Measurements from ENCODE around the gene CYP24A1. TPM values are rescaled to one million over a fixed set of nuclear protein-coding genes. Genes with fewer than 3 reads are reported as not detected.
A peak's percentile ranks its signal among the peaks of the same experiment; 100 is the strongest.

CYP24A1 gene
- polyA plus RNA-seq, 3 donors: not detected

DNA sequence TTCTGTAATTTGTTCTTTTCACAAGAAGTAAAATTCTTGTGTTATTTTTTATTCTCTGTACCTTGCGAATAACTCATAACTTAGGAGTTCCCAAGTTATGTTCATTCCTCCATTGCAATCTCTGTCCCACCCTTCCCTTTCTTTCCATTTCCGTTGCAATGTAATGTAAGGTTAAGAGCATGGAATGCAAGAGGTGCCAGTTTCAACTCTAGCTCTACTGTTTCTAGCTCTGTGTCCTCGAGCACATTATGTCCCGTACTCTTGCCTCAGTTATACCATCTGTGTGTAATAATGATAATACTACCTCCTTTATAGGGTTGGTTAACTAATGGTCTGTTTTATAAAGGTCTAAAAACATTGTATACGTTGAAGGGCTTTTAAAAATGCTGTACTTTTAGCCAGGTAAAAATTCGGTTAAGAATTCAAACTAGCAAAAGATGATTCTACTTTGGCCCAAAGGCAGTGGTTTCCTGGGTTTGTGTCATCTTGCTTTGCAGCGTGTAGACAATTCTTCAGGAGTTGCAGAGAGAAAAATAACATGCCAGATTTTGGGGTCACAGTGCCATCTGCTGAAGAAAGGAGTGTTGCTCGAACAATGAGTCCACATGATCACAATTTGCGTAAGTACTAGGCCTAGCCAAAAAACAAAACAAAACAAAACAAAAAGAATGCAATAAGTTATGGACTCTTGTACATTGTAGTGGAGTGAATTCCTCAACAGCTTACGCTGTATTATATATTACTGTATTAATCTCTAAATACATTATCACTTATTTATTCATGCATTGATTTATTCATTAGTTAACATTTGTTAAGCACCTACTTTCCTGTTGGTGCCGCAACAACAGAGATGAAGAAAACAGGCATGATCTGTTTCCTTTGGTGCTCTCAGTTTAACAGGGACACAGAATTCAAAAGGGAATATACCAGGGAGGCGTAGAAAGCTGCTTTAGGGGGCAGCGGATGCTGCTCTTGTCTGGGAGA is 24.1 kb upstream of the CYP24A1 start:
- 60% methylated on average over 3 of the region's 13 CpGs for WGBS (ENCODE audit: insufficient coverage)
- Histone ChIP-seq H3K4me3 (replicated peaks in 1 of 3; ENCODE audit: low read depth in 2 of 3, low read length in 3 of 3) (no peak overlapping the region), H2AFZ (ENCODE audit: insufficient read depth, low read depth, low read length, poor library complexity, severe bottlenecking) (no peak overlapping the region), H3K27ac (ENCODE audit: low read depth in 1 of 2, low read length in 2 of 2) (no peak overlapping the region), H3K27me3 (ENCODE audit: control insufficient read depth in 2 of 2, insufficient read depth in 2 of 2, low read length in 2 of 2) (no peaks in the 10 kb centered on the region), H3K4me2 (replicated peaks; ENCODE audit: extremely low read depth, low read length, poor library complexity, severe bottlenecking) (no peak overlapping the region), H3K79me2 (ENCODE audit: insufficient read depth, low read length) (no peaks in the 10 kb centered on the region), H3K36me3 (replicated peaks in 1 of 2; ENCODE audit: control insufficient read depth in 1 of 2, insufficient read depth in 2 of 2, low read length in 2 of 2) (no peaks in the 10 kb centered on the region), H3K9ac (ENCODE audit: insufficient read depth, low read length, poor library complexity, severe bottlenecking) (no peak overlapping the region), H4K20me1 (ENCODE audit: insufficient read depth, low read length) (no peaks in the 10 kb centered on the region), H3K9me3 (replicated peaks in 1 of 2; ENCODE audit: control insufficient read depth in 1 of 2, insufficient read depth in 1 of 2, low read length in 2 of 2) (no peaks in the 10 kb centered on the region), H3K4me1 (ENCODE audit: control insufficient read depth in 1 of 2, insufficient read depth in 2 of 2, low read length in 2 of 2) (peaks cover 8 to 9% of the 10 kb centered on the region in 2 donors)
- intact Hi-C loops (cut with micrococcal nuclease): loop anchor here in 1 of 2 donors (2.0 kb wide), 1 partner anchor 101 kb away; no protein-coding TSS in a partner anchor
- Mint-ChIP-seq H3K9me3 (no peaks in the 10 kb centered on the region), H3K27ac (no peak overlapping the region), H3K4me3 (no peak overlapping the region), H3K36me3 (no peaks in the 10 kb centered on the region), H3K4me1 (peaks cover 10% of the 10 kb centered on the region), H3K27me3 (ENCODE audit: low read depth in 3 of 3) (peaks cover 0 to 3% (median 0%) of the 10 kb centered on the region in 3 donors)
- TF ChIP-seq, protein P1, sequence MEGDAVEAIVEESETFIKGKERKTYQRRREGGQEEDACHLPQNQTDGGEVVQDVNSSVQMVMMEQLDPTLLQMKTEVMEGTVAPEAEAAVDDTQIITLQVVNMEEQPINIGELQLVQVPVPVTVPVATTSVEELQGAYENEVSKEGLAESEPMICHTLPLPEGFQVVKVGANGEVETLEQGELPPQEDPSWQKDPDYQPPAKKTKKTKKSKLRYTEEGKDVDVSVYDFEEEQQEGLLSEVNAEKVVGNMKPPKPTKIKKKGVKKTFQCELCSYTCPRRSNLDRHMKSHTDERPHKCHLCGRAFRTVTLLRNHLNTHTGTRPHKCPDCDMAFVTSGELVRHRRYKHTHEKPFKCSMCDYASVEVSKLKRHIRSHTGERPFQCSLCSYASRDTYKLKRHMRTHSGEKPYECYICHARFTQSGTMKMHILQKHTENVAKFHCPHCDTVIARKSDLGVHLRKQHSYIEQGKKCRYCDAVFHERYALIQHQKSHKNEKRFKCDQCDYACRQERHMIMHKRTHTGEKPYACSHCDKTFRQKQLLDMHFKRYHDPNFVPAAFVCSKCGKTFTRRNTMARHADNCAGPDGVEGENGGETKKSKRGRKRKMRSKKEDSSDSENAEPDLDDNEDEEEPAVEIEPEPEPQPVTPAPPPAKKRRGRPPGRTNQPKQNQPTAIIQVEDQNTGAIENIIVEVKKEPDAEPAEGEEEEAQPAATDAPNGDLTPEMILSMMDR (IDR thresholded peaks at IDR 0.05): no peak
- no peak for DNase-seq

DNA sequence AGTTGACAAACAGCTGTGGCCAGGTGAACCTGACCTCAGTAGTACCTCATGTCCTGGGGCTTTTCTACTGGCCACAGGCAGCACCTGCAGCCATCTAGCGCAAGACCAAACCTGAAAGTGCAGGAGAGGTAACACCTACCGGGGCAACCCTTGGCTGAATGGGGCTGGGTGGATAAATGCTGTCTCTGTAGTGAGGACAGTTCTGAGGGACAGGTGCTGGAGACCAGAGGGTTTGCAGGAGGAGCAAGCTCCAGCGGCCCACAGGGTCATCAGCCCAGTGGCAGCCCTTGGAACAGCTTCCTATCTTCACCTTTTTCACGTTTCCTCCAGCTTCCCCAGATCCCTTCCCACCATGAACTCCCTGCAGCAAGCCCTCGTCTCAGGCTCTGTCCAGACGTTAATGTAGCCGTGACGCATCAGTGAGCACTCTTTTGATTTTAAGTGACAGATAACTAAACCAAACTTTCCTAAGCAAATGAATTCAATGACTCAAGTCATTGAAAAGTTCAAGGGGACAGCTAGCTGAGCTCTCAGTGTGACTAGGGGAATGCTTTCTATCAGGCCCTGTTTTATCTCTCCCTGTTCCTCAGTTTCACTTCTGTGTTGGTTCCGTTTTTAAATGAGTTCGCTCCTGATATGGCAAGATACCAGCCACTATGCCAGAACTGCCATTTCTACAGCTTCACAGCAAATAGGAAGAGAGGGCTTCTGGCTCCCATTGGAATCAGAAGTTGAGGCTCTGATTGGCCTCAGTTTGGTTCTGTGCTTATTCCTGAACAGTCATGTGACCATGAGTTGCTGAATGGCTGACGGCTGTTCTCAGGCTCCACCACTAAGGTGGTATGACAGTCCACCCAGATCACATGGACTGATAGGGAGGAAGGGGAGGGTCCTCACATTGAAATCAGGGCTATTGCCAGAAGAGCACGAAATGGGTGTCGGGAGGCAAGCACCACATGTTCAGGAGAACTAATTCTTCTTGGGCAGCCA is 22.0 kb upstream of the CYP24A1 start:
- H3K27me3 ChIP-seq (ENCODE audit: control insufficient read depth in 2 of 2, insufficient read depth in 2 of 2, low read length in 2 of 2): no peaks in the 10 kb centered on the region
- H3K4me3 Mint-ChIP-seq: peak overlapping the region in 1 of 2 donors; percentile 71
- peak overlapping the region; percentile 17 for H3K4me2 ChIP-seq (replicated peaks; ENCODE audit: extremely low read depth, low read length, poor library complexity, severe bottlenecking)
- intact Hi-C loops (cut with micrococcal nuclease): loop anchor here in 1 of 2 donors (2.0 kb wide), 1 partner anchor 99 kb away; no protein-coding TSS in a partner anchor
- WGBS (ENCODE audit: insufficient coverage): 79% methylated on average over 9 of the region's 13 CpGs
- peak in 2 of 3 donors; percentile 9 to 27 for DNase-seq
- H3K36me3 Mint-ChIP-seq: no peaks in the 10 kb centered on the region
- H3K79me2 ChIP-seq (ENCODE audit: insufficient read depth, low read length): no peaks in the 10 kb centered on the region
- H2AFZ ChIP-seq (ENCODE audit: insufficient read depth, low read depth, low read length, poor library complexity, severe bottlenecking): peak overlapping the region; percentile 52
- H3K36me3 ChIP-seq (replicated peaks in 1 of 2; ENCODE audit: control insufficient read depth in 1 of 2, insufficient read depth in 2 of 2, low read length in 2 of 2): no peaks in the 10 kb centered on the region
- peaks cover 10% of the 10 kb centered on the region for H3K4me1 Mint-ChIP-seq
- no peaks in the 10 kb centered on the region for H4K20me1 ChIP-seq (ENCODE audit: insufficient read depth, low read length)
- H3K4me3 ChIP-seq (replicated peaks in 1 of 3; ENCODE audit: low read depth in 2 of 3, low read length in 3 of 3): no peak overlapping the region
- H3K9me3 ChIP-seq (replicated peaks in 1 of 2; ENCODE audit: control insufficient read depth in 1 of 2, insufficient read depth in 1 of 2, low read length in 2 of 2): no peaks in the 10 kb centered on the region
- H3K27me3 Mint-ChIP-seq (ENCODE audit: low read depth in 3 of 3): peaks cover 0 to 3% (median 0%) of the 10 kb centered on the region in 3 donors
- H3K9ac ChIP-seq (ENCODE audit: insufficient read depth, low read length, poor library complexity, severe bottlenecking): no peak overlapping the region
- TF ChIP-seq, protein P1 (IDR thresholded peaks at IDR 0.05): no peak
- no peak overlapping the region for H3K27ac ChIP-seq (ENCODE audit: low read depth in 1 of 2, low read length in 2 of 2)
- no peaks in the 10 kb centered on the region for H3K9me3 Mint-ChIP-seq
- peaks cover 7 to 8% of the 10 kb centered on the region in 2 donors for H3K4me1 ChIP-seq (ENCODE audit: control insufficient read depth in 1 of 2, insufficient read depth in 2 of 2, low read length in 2 of 2)
- peak overlapping the region in 1 of 7 donors; percentile 48 for H3K27ac Mint-ChIP-seq

Data from CD14-positive monocyte (primary cell).